ENCODE results near the gene SERTM1. TPM values are rescaled to one million over a fixed set of nuclear protein-coding genes. Genes with fewer than 3 reads are reported as not detected.

The SERTM1 gene
- total and polyA plus RNA-seq, 2 of the 8 experiments (the other 6 are each of a cell fraction or from before 2014, with no cell fraction given) = 0.48 to 1.6 TPM

DNA sequence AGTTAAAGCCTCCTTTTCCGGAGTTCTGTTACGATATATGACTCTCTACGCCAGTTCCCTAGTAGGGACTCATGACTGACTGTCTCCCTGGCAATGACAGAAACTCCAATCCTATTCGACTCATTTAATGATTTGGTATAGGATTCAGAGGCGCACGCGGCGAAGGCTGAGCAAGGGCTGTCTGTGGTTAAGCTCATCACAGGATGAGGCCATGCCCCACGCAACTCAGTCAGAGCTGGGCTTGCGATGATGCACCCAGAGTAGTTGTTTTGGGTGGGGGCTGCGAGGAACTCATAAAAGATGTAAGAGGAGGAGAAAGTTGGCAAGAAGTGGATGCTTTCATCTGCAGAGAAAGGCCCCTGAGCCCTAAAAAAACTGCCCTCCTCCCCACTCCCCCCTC, 468 bp upstream of the SERTM1 start:
- Histone ChIP-seq H3K56ac (replicated peaks; ENCODE audit: insufficient read length, low read depth, low read length) (no peak overlapping the region), H3K36me3 (ENCODE audit: control insufficient read depth in 2 of 4, insufficient read depth in 4 of 4, low read length in 3 of 4) (no peaks in the 10 kb centered on the region), H3K4me3 (ENCODE audit: extremely low read depth in 1 of 4, insufficient read depth in 2 of 4, low read depth in 3 of 4, low read length in 4 of 4) (peak overlapping the region; percentile 5 to 70 (median 53); a peak in 5 of 8 replicates), H4K5ac (ENCODE audit: insufficient read length, low read depth, low read length) (no peak overlapping the region), H3K18ac (ENCODE audit: extremely low read depth, low read length) (no peak overlapping the region), H4K20me1 (replicated peaks in 1 of 2; ENCODE audit: control insufficient read depth in 1 of 2, insufficient read depth in 2 of 2, low read length in 2 of 2) (peaks cover 2 to 4% of the 10 kb centered on the region in 2 experiments), H2BK120ac (replicated peaks; ENCODE audit: low read depth, low read length) (no peak overlapping the region), H2BK20ac (ENCODE audit: low read length) (no peak overlapping the region), H2BK15ac (ENCODE audit: low read length) (no peak overlapping the region), H3K9ac (replicated peaks in 1 of 4; ENCODE audit: extremely low read depth in 1 of 4, low read depth in 3 of 4, low read length in 3 of 4) (no peak overlapping the region), H2AFZ (ENCODE audit: low read length) (peak overlapping the region; percentile 71; the same call in 1 of the 2 replicates), H3K4ac (replicated peaks; ENCODE audit: insufficient read length, low read depth, low read length) (no peak overlapping the region), H3K27me3 (replicated peaks in 1 of 4; ENCODE audit: control insufficient read depth in 3 of 4, extremely low read depth in 1 of 4, insufficient read depth in 3 of 4, low read length in 3 of 4) (peaks cover 13 to 37% (median 30%) of the 10 kb centered on the region in 4 experiments), H3K79me1 (ENCODE audit: low read depth, low read length) (peaks cover 2% of the 10 kb centered on the region; the same call in 1 of the 2 replicates), H3K4me1 (replicated peaks in 1 of 4; ENCODE audit: control insufficient read depth in 3 of 4, insufficient read depth in 4 of 4, low read length in 3 of 4) (peaks cover 3 to 7% (median 4%) of the 10 kb centered on the region in 4 experiments; a peak in 5 of 7 replicates), H4K8ac (ENCODE audit: extremely low read depth, insufficient read depth, low read length) (no peak overlapping the region), H3K23ac (ENCODE audit: insufficient read length) (no peak overlapping the region), H3K9me3 (ENCODE audit: insufficient read depth in 2 of 2, low read depth in 1 of 2, low read length in 1 of 2) (no peaks in the 10 kb centered on the region), H3K27ac (ENCODE audit: low read depth, low read length) (no peak overlapping the region), H2BK12ac (ENCODE audit: low read depth, low read length) (no peak overlapping the region), H2AK5ac (ENCODE audit: low read depth, low read length) (no peak overlapping the region), H3K4me2 (ENCODE audit: insufficient read depth in 1 of 2, low read depth in 2 of 2, low read length in 2 of 2) (peak overlapping the region; percentile 97 to 98), H3K79me2 (ENCODE audit: control insufficient read depth in 1 of 2, insufficient read depth in 2 of 2, low read length in 2 of 2) (no peaks in the 10 kb centered on the region), H3K14ac (ENCODE audit: insufficient read length) (no peak overlapping the region), H2BK5ac (ENCODE audit: low read depth, low read length) (no peak overlapping the region), H3K23me2 (ENCODE audit: low read depth, low read length) (peaks cover 9% of the 10 kb centered on the region), H4K91ac (replicated peaks; ENCODE audit: insufficient read length, low read length) (no peak overlapping the region)
- FAIRE-seq (no peak), DNase-seq (ENCODE audit: low read depth in 1 of 2, low spot score in 2 of 2) (peak in 1 of 2 experiments; percentile 47)
- TF ChIP-seq NRF1 (IDR thresholded peaks at IDR 0.05; ENCODE audit: low read depth, low read length) (no peak), GTF2F1 (IDR thresholded peaks at IDR 0.05; ENCODE audit: borderline replicate concordance, low read depth, low read length) (no peak), BCL11A (IDR thresholded peaks at IDR 0.05; ENCODE audit: low read depth in 2 of 2, low read length in 2 of 2) (no peak), EP300 (IDR thresholded peaks at IDR 0.05; ENCODE audit: borderline replicate concordance in 1 of 2, low read depth in 2 of 2, low read length in 2 of 2) (no peak), PHF8 (conservative IDR thresholded peaks at IDR 0.05; ENCODE audit: low read depth, low read length) (no peak), TBP (IDR thresholded peaks at IDR 0.05; ENCODE audit: low read depth, low read length) (no peak), RNF2 (IDR thresholded peaks at IDR 0.05; ENCODE audit: borderline replicate concordance, low read depth, low read length, missing control alignments, poor library complexity, severe bottlenecking) (no peak), ATF2 (IDR thresholded peaks at IDR 0.05; ENCODE audit: low read length) (no peak)
- 54% methylated on average over 11 of the region's 11 CpGs; no CpG with 5 or more reads in 1 of the 2 experiments for WGBS, 2 experiments (ENCODE audit: extremely low coverage in 1 of 2, insufficient coverage in 1 of 2, insufficient read length in 1 of 2, insufficient replicate concordance in 2 of 2, low coverage in 1 of 2, low lambda C conversion rate in 2 of 2, missing lambda C conversion rate in 1 of 2)
- ChIA-PET POLR2A (ENCODE audit: partially characterized antibody) (interaction anchor here (0.8 kb wide), 1 partner anchor 89 kb away, joined by 3 read pairs; no protein-coding TSS in a partner anchor), CTCF (ENCODE audit: partially characterized antibody) (interaction anchor here (1.5 kb wide), 1 partner anchor 11 kb away, joined by 5 read pairs; no protein-coding TSS in a partner anchor)
